Head of caudate nucleus (tissue), 42 donors: Measurements from ENCODE around the gene CDH18.
A peak's percentile ranks its signal among the peaks of the same experiment; 100 is the strongest.

ENCODE experiments used
- DNase-seq, 42 donors: peaks; one replicate each; pipeline versions ENCODE4 v3.0.0 to v3.0.0-alpha.2; 2020 to 2021; ENCODE audit warnings: mixed read lengths in 7 of 42
- intact Hi-C: fragments of 100-400 bp; cut with DNase I; formaldehyde crosslinking; loops from one replicate; pipeline ENCODE4 v1.15.0; 2022

Gene CDH18

GRCh38 chr5:19655627-19656026, 332.4 kb downstream of the CDH18 start:
- DNase-seq = no peak
- intact Hi-C loops = no loop called here

GRCh38 chr5:19638461-19638860, 349.5 kb downstream of the CDH18 start:
- intact Hi-C loops = no loop called here

GRCh38 chr5:19630876-19631275, 357.1 kb downstream of the CDH18 start:
- intact Hi-C loops = no loop called here
- DNase-seq = no peak

More at GRCh38 chr5:19638461-19638860, 349.5 kb downstream of the CDH18 start:
- no peak for DNase-seq

- DNase-seq = no peak
- intact Hi-C loops = no loop called here
These were observed 361.8 kb downstream of the CDH18 start for GRCh38 chr5:19626211-19626610.

GRCh38 chr5:19625562-19625961, 362.4 kb downstream of the CDH18 start:
- intact Hi-C loops = no loop called here
- DNase-seq = no peak

- DNase-seq = no peak
- intact Hi-C loops = no loop called here
These were observed 368.4 kb downstream of the CDH18 start for GRCh38 chr5:19619571-19619970.

GRCh38 chr5:19616701-19617215, 371.2 kb downstream of the CDH18 start:
- intact Hi-C loops = no loop called here
- no peak for DNase-seq

GRCh38 chr5:19615661-19616060, 372.3 kb downstream of the CDH18 start:
- intact Hi-C loops = no loop called here
- DNase-seq = no peak

GRCh38 chr5:19615071-19615470, 372.9 kb downstream of the CDH18 start:
- no peak for DNase-seq
- intact Hi-C loops = no loop called here

- no peak for DNase-seq
- intact Hi-C loops = no loop called here
These were observed 379.5 kb downstream of the CDH18 start for GRCh38 chr5:19608444-19609002.

- DNase-seq = no peak
- intact Hi-C loops = no loop called here
These were observed 382.1 kb downstream of the CDH18 start for GRCh38 chr5:19605846-19606407.

- DNase-seq = no peak
- intact Hi-C loops = no loop called here
These were observed 403.9 kb downstream of the CDH18 start for GRCh38 chr5:19584131-19584530.

- no peak for DNase-seq
- intact Hi-C loops = no loop called here
These were observed 410.1 kb downstream of the CDH18 start for GRCh38 chr5:19577882-19578281.

GRCh38 chr5:19568004-19568403, 420.0 kb downstream of the CDH18 start:
- DNase-seq = no peak

GRCh38 chr5:19565466-19565865, 422.5 kb downstream of the CDH18 start:
- intact Hi-C loops = no loop called here
- DNase-seq = no peak

More at GRCh38 chr5:19568004-19568403, 420.0 kb downstream of the CDH18 start:
- intact Hi-C loops = no loop called here

GRCh38 chr5:19564036-19564435, 424.0 kb downstream of the CDH18 start:
- DNase-seq = no peak
- intact Hi-C loops = no loop called here

- DNase-seq = no peak
- intact Hi-C loops = no loop called here
These were observed 432.1 kb downstream of the CDH18 start for GRCh38 chr5:19555876-19556275.

- intact Hi-C loops = no loop called here
- no peak for DNase-seq
These were observed 432.6 kb downstream of the CDH18 start for GRCh38 chr5:19555436-19555835.

- intact Hi-C loops = no loop called here
- no peak for DNase-seq
These were observed 433.5 kb downstream of the CDH18 start for GRCh38 chr5:19554524-19554923.

- intact Hi-C loops = no loop called here
- DNase-seq = peak in 9 of 42 donors; percentile 5 to 51 (median 12)
These were observed 440.4 kb downstream of the CDH18 start for GRCh38 chr5:19547640-19548039.

- intact Hi-C loops = no loop called here
- DNase-seq = no peak
These were observed 441.5 kb downstream of the CDH18 start for GRCh38 chr5:19546521-19546920.
